Testis (tissue), 2 donors: Measurements from ENCODE around the gene BBOX1.

Experiments used
- POLR2A ChIP-seq: fragments of 450-650 bp; IDR thresholded peaks from one replicate; pipeline ENCODE4 v1.6.1; 2017; ENCODE audit warnings: antibody characterized with exemption, mild to moderate bottlenecking, moderate library complexity
- TF ChIP-seq, protein P1 (sequence below), 3 experiments: fragments of 450-650 bp in 2 of 3; fragments of 200-600 bp in 1 of 3; sonication (generic) in 1 of 3; IDR thresholded peaks; one replicate each; pipeline ENCODE4 v1.5.1; 2016 to 2019; ENCODE audit warnings: antibody characterized with exemption in 3 of 3, mild to moderate bottlenecking in 2 of 3, moderate library complexity in 1 of 3

DNA sequence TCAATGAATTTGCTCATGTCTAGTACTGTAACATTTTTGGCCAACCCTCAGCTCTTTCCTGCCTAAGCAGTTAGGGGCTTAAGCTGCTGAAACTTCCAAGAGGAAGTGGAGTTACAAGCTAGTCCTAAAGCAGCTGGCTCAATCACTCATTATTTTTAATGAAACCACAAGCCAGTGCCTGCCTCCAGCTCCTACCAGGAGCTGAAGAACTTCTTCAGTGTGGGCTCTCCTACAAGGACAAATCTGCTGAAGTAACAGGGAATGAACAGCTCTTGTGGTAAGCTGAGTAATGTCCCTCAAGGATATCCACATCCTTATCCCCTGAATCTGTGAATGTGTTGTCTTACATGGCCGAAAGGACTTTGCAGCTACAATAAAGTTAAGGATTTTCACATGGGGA is 112.5 kb downstream of the BBOX1 start:
- TF ChIP-seq, protein P1, sequence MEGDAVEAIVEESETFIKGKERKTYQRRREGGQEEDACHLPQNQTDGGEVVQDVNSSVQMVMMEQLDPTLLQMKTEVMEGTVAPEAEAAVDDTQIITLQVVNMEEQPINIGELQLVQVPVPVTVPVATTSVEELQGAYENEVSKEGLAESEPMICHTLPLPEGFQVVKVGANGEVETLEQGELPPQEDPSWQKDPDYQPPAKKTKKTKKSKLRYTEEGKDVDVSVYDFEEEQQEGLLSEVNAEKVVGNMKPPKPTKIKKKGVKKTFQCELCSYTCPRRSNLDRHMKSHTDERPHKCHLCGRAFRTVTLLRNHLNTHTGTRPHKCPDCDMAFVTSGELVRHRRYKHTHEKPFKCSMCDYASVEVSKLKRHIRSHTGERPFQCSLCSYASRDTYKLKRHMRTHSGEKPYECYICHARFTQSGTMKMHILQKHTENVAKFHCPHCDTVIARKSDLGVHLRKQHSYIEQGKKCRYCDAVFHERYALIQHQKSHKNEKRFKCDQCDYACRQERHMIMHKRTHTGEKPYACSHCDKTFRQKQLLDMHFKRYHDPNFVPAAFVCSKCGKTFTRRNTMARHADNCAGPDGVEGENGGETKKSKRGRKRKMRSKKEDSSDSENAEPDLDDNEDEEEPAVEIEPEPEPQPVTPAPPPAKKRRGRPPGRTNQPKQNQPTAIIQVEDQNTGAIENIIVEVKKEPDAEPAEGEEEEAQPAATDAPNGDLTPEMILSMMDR (IDR thresholded peaks at IDR 0.05): no peak
- TF ChIP-seq POLR2A: no peak
